Trophoblast cell (in vitro differentiated cells and primary cell): ENCODE measurements around the gene MCRIP1.
A peak's percentile ranks its signal among the peaks of the same experiment; 100 is the strongest.

ENCODE experiments used
- DNase-seq, 2 donors: peaks; one replicate each; pipeline ENCODE4 v3.0.0-alpha.2; 2016
- H2AFZ ChIP-seq: 2 replicates; pipeline ENCODE4 v1.6.1; 2013; ENCODE audit warnings: low read length, moderate library complexity, mild to moderate bottlenecking; ENCODE audit not compliant: insufficient read depth, poor library complexity
- H2AK5ac ChIP-seq: 2 replicates; pipeline ENCODE4 v1.6.1; 2013; ENCODE audit warnings: mild to moderate bottlenecking, low read length
- H2BK120ac ChIP-seq: 2 replicates; pipeline ENCODE4 v1.6.1; 2013; ENCODE audit warnings: low read length, mild to moderate bottlenecking, moderate library complexity; ENCODE audit not compliant: insufficient read depth, poor library complexity
- H2BK12ac ChIP-seq: 2 replicates; pipeline ENCODE4 v1.6.1; 2013; ENCODE audit warnings: mild to moderate bottlenecking, low read length, moderate library complexity
- H2BK5ac ChIP-seq: 2 replicates; pipeline ENCODE4 v1.6.1; 2013; ENCODE audit warnings: low read length, low read depth, moderate library complexity, mild to moderate bottlenecking; ENCODE audit not compliant: poor library complexity
- H3K14ac ChIP-seq: 2 replicates; pipeline ENCODE4 v1.6.1; 2013; ENCODE audit warnings: mild to moderate bottlenecking, low read length
- H3K18ac ChIP-seq: 2 replicates; pipeline ENCODE4 v1.6.1; 2013; ENCODE audit warnings: mild to moderate bottlenecking, low read length
- H3K23ac ChIP-seq: 2 replicates; pipeline ENCODE4 v1.6.1; 2013; ENCODE audit warnings: low read length
- H3K27ac ChIP-seq: 2 replicates; pipeline ENCODE4 v1.5.1; 2013; ENCODE audit warnings: low read depth, mild to moderate bottlenecking, inconsistent platforms, low read length, moderate library complexity
- H3K27me3 ChIP-seq: 2 replicates; pipeline ENCODE4 v1.6.1; 2013; ENCODE audit warnings: inconsistent platforms, mild to moderate bottlenecking, low read length, moderate library complexity; ENCODE audit not compliant: insufficient read depth
- H3K36me3 ChIP-seq, 2 experiments: 1 replicate in 1 of 2; 2 replicates in 1 of 2; pipeline ENCODE4 v1.6.1; 2013; ENCODE audit warnings: low read length in 2 of 2, mild to moderate bottlenecking in 2 of 2, moderate library complexity in 1 of 2; ENCODE audit not compliant: insufficient read depth in 2 of 2, control insufficient read depth in 1 of 2
- H3K4ac ChIP-seq: 2 replicates; pipeline ENCODE4 v1.6.1; 2013; ENCODE audit warnings: low read depth, mild to moderate bottlenecking, low read length, moderate library complexity
- H3K4me1 ChIP-seq, 2 experiments: 1 replicate in 1 of 2; 2 replicates in 1 of 2; pipeline ENCODE4 v1.6.1; 2013; ENCODE audit warnings: low read length in 2 of 2, mild to moderate bottlenecking in 2 of 2, moderate library complexity in 1 of 2; ENCODE audit not compliant: insufficient read depth in 2 of 2, control insufficient read depth in 1 of 2
- H3K4me2 ChIP-seq: 2 replicates; pipeline ENCODE4 v1.6.1; 2013; ENCODE audit warnings: inconsistent platforms, mild to moderate bottlenecking, low read length, moderate library complexity
- H3K4me3 ChIP-seq: 2 replicates; pipeline ENCODE4 v1.5.1; 2013; ENCODE audit warnings: mild to moderate bottlenecking, low read depth, low read length, inconsistent platforms
- H3K79me1 ChIP-seq: one replicate; pipeline ENCODE4 v1.6.1; 2013; ENCODE audit warnings: low read length
- H3K79me2 ChIP-seq: 2 replicates; pipeline ENCODE4 v1.6.1; 2013; ENCODE audit warnings: low read length, mild to moderate bottlenecking; ENCODE audit not compliant: control insufficient read depth, insufficient read depth, poor library complexity
- H3K9ac ChIP-seq: 2 replicates; pipeline ENCODE4 v1.6.1; 2013; ENCODE audit warnings: mild to moderate bottlenecking, low read length
- H3K9me3 ChIP-seq: 2 replicates; pipeline ENCODE4 v1.6.1; 2013; ENCODE audit warnings: low read depth, mild to moderate bottlenecking, control low read depth, inconsistent platforms, low read length; ENCODE audit not compliant: insufficient read depth
- H4K12ac ChIP-seq: 2 replicates; pipeline ENCODE4 v1.6.1; 2013; ENCODE audit warnings: low read depth, mild to moderate bottlenecking, low read length, moderate library complexity
- H4K8ac ChIP-seq: 2 replicates; pipeline ENCODE4 v1.6.1; 2013; ENCODE audit warnings: low read depth, mild to moderate bottlenecking, low read length, moderate library complexity
- H4K91ac ChIP-seq: one replicate; pipeline ENCODE4 v1.6.1; 2013; ENCODE audit warnings: low read depth, mild to moderate bottlenecking, low read length, moderate library complexity
- WGBS: extraction: QIAGEN DNeasy Blood & Tissue Kit; methylation state at CpG from one replicate; pipeline ENCODE4 v1.1.7; 2013; ENCODE audit warnings: missing lambda C conversion rate; ENCODE audit not compliant: insufficient read length, insufficient coverage; ENCODE audit errors: extremely low coverage; 5-methylcytosine and 5-hydroxymethylcytosine counted together

Gene MCRIP1

DNA sequence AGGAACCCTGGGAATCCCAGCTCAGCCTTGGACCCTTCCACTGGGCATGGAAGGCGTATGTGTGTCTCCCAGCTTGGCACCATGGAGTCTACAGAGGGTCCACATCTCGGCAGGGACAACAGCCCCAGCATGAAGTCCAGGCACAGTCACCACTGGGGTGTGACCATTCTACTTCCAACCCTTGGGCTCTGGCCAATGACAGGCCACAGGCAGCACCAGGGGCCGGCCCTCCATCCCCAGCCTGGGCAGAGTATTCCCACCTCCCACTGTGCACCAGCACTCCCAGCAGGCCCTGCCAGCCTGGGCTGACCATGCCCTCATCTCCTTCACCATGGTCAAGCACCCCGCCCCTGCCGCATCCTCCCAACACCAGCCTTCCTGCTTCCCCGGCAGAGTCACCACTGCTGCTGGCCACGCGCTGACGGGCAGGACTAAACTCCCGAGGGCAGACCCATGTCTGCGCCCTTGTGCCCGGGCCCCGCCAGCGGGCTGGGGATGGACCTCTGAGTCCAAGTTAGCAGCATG, 11.3 kb upstream of the MCRIP1 start:
- H3K4me2 ChIP-seq, result no peak overlapping the region
- no peaks in the 10 kb centered on the region for H3K79me1 ChIP-seq
- H4K91ac ChIP-seq, result no peak overlapping the region
- H3K36me3 ChIP-seq, result peaks cover 64 to 68% of the 10 kb centered on the region in 2 experiments
- WGBS, result no CpG with 5 or more reads among the region's 14 CpGs
- H3K4me1 ChIP-seq, result peaks cover 7 to 11% of the 10 kb centered on the region in 2 experiments
- H3K23ac ChIP-seq, result no peak overlapping the region
- H3K4me3 ChIP-seq, result no peak overlapping the region
- H3K4ac ChIP-seq, result no peak overlapping the region
- H2AFZ ChIP-seq, result no peak overlapping the region
- no peaks in the 10 kb centered on the region for H3K79me2 ChIP-seq
- no peak overlapping the region for H3K27ac ChIP-seq
- H4K8ac ChIP-seq, result no peak overlapping the region
- H2BK12ac ChIP-seq, result no peak overlapping the region
- H4K12ac ChIP-seq, result no peak overlapping the region
- peaks cover 4% of the 10 kb centered on the region for H3K9me3 ChIP-seq
- H2AK5ac ChIP-seq, result no peak overlapping the region
- H3K27me3 ChIP-seq, result no peaks in the 10 kb centered on the region
- H3K14ac ChIP-seq, result no peak overlapping the region
- H3K9ac ChIP-seq, result no peak overlapping the region
- no peak overlapping the region for H3K18ac ChIP-seq
- no peak overlapping the region for H2BK120ac ChIP-seq
- DNase-seq, result no peak
- no peak overlapping the region for H2BK5ac ChIP-seq

- H3K4me1 ChIP-seq, result peaks cover 13 to 16% of the 10 kb centered on the region in 2 experiments
- H3K4ac ChIP-seq, result no peak overlapping the region
- H2AFZ ChIP-seq, result no peak overlapping the region
- peaks cover 4% of the 10 kb centered on the region for H3K9me3 ChIP-seq
- peaks cover 5% of the 10 kb centered on the region for H3K79me1 ChIP-seq
- no peak overlapping the region for H2BK120ac ChIP-seq
- no peak overlapping the region for H3K23ac ChIP-seq
- H4K8ac ChIP-seq, result no peak overlapping the region
- H3K79me2 ChIP-seq, result no peaks in the 10 kb centered on the region
- no peaks in the 10 kb centered on the region for H3K27me3 ChIP-seq
- no peak overlapping the region for H3K4me3 ChIP-seq
- no peak overlapping the region for H2BK12ac ChIP-seq
- H4K12ac ChIP-seq, result no peak overlapping the region
- no peak overlapping the region for H3K18ac ChIP-seq
- H2AK5ac ChIP-seq, result no peak overlapping the region
- no CpG with 5 or more reads among the region's 30 CpGs for WGBS
- peaks cover 59 to 64% of the 10 kb centered on the region in 2 experiments for H3K36me3 ChIP-seq
- no peak overlapping the region for H3K14ac ChIP-seq
- H3K9ac ChIP-seq, result no peak overlapping the region
- DNase-seq, result no peak
- no peak overlapping the region for H2BK5ac ChIP-seq
- H4K91ac ChIP-seq, result no peak overlapping the region
- no peak overlapping the region for H3K27ac ChIP-seq
- no peak overlapping the region for H3K4me2 ChIP-seq
These were observed 10.7 kb upstream of the MCRIP1 start for GRCh38 chr17:81843713-81844326.

- no peak overlapping the region for H3K23ac ChIP-seq
- no peak overlapping the region for H3K4me2 ChIP-seq
- H2BK12ac ChIP-seq, result no peak overlapping the region
- H2BK120ac ChIP-seq, result no peak overlapping the region
- H3K14ac ChIP-seq, result no peak overlapping the region
- H3K27ac ChIP-seq, result peak overlapping the region; percentile 6
- H4K8ac ChIP-seq, result no peak overlapping the region
- no peak overlapping the region for H4K91ac ChIP-seq
- H4K12ac ChIP-seq, result no peak overlapping the region
- H3K18ac ChIP-seq, result no peak overlapping the region
- no peaks in the 10 kb centered on the region for H3K27me3 ChIP-seq
- H3K79me2 ChIP-seq, result no peaks in the 10 kb centered on the region
- peaks cover 15 to 20% of the 10 kb centered on the region in 2 experiments for H3K4me1 ChIP-seq
- peaks cover 54 to 59% of the 10 kb centered on the region in 2 experiments for H3K36me3 ChIP-seq
- H3K9me3 ChIP-seq, result peaks cover 4% of the 10 kb centered on the region
- no CpG with 5 or more reads among the region's 21 CpGs for WGBS
- H3K9ac ChIP-seq, result peak overlapping the region; percentile 44
- H2AFZ ChIP-seq, result no peak overlapping the region
- no peak overlapping the region for H2BK5ac ChIP-seq
- no peak overlapping the region for H3K4me3 ChIP-seq
- no peak for DNase-seq
- H3K4ac ChIP-seq, result no peak overlapping the region
- H3K79me1 ChIP-seq, result peaks cover 6% of the 10 kb centered on the region
- H2AK5ac ChIP-seq, result no peak overlapping the region
These were observed 9.8 kb upstream of the MCRIP1 start for GRCh38 chr17:81842725-81843504.

DNA sequence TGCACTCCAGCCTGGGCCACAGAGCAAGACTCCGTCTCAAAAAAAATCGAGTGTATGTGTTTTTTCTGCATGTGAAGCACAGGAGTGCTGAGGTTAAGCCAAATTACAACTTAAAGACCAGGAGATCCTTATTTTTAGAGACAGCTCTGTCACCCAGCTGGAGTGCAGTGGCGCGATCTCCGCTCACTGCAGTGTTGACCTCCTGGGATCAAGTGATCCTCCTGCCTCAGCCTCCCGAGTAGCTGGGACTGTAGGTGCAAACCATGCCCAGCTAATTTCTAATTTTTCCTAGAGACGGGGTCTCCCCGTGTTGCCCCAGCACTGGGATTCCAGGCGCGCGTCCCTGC, 9.3 kb upstream of the MCRIP1 start:
- no peak overlapping the region for H2BK120ac ChIP-seq
- no peak overlapping the region for H2BK5ac ChIP-seq
- peaks cover 50 to 54% of the 10 kb centered on the region in 2 experiments for H3K36me3 ChIP-seq
- H3K9ac ChIP-seq, result no peak overlapping the region
- no peak overlapping the region for H2AFZ ChIP-seq
- H3K4me1 ChIP-seq, result peaks cover 16 to 20% of the 10 kb centered on the region in 2 experiments
- H2BK12ac ChIP-seq, result no peak overlapping the region
- no peak overlapping the region for H3K14ac ChIP-seq
- no CpG with 5 or more reads among the region's 11 CpGs for WGBS
- no peak overlapping the region for H3K4me2 ChIP-seq
- no peaks in the 10 kb centered on the region for H3K79me2 ChIP-seq
- no peak for DNase-seq
- H2AK5ac ChIP-seq, result no peak overlapping the region
- H4K12ac ChIP-seq, result no peak overlapping the region
- peaks cover 6% of the 10 kb centered on the region for H3K79me1 ChIP-seq
- no peak overlapping the region for H4K91ac ChIP-seq
- H3K27me3 ChIP-seq, result no peaks in the 10 kb centered on the region
- no peak overlapping the region for H3K4me3 ChIP-seq
- peaks cover 4% of the 10 kb centered on the region for H3K9me3 ChIP-seq
- no peak overlapping the region for H3K23ac ChIP-seq
- H3K27ac ChIP-seq, result no peak overlapping the region
- no peak overlapping the region for H3K18ac ChIP-seq
- H4K8ac ChIP-seq, result no peak overlapping the region
- no peak overlapping the region for H3K4ac ChIP-seq
